ENCODE results near the gene JSRP1. TPM values are rescaled to one million over a fixed set of nuclear protein-coding genes. Genes with fewer than 3 reads are reported as not detected.
A peak's percentile ranks its signal among the peaks of the same experiment; 100 is the strongest.

The JSRP1 gene
- total and polyA plus RNA-seq, 7 donors: 107 to 271 (median 137) TPM

DNA sequence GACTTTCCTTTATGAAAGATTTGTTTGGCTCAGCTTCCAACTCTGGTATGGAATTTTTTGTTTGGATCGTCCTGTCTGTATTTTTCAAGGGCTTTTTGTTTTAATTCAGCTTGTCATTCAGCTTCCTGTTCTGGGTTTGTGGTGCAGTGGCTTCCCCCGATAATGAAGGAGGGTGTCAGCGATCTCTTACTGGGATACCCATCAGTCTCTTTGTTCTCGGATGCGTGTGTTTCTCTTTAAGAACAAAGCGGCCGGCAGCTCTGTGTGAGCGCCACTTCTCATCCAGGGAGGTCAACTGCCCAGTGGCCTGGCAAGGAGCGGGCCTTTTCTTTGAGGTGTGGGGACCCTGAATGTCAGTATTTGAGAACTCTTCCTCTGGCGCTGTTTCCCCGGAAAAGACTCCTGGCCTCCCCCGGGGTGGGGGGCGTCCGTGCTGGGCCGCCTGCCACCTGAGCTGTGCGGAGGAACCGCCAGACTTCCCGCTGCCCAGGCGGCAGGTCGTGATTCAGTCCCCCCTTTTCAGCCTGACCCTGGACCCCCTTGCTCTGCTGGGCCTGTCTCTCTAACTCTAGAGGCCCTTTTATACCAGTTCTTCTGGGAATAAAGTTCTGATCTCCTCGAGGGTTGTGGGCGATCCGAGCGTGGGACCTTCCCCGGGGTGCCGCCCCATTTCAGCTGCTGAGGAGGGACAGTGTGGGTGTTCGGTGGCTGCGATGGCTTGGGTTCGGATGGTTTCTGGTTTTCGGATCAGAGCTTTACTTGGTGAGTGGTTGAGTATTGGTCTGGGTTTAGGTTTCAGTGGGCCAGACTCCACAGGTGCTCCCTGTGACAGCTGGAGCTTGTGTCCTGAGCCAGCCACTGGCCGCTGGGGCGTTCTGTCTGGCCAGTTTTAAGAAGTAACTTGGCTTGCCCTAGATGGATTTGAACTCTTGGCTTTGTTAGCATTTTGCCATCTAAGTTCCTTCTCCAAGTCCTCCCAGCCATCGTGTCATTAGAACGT, 16.1 kb downstream of the JSRP1 start:
- intact Hi-C loops (cut with DNase I): loop anchor here (2.0 to 10.0 kb wide), 6 partner anchors 15 to 152 kb away; partner anchors contain the start of genes AP3D1 (in 1 of the 2), LSM7 (in 1 of the 2) and SPPL2B (in 1 of the 2)
- Histone ChIP-seq H3K27ac (peak overlapping the region; percentile 81), H3K4me3 (peak overlapping the region; percentile 66), H3K36me3 (ENCODE audit: insufficient read depth in 1 of 2, low read depth in 1 of 2) (peaks cover 5 to 20% of the 10 kb centered on the region in 2 donors), H3K27me3 (ENCODE audit: insufficient read depth in 3 of 3, low read length in 2 of 3) (no peaks in the 10 kb centered on the region), H3K4me1 (peaks cover 65% of the 10 kb centered on the region), H3K9me3 (no peaks in the 10 kb centered on the region)
- no peak for DNase-seq
- peak in 3 of 4 donors; percentile 19 to 47 (median 29) for ATAC-seq
- TF ChIP-seq, protein P1, sequence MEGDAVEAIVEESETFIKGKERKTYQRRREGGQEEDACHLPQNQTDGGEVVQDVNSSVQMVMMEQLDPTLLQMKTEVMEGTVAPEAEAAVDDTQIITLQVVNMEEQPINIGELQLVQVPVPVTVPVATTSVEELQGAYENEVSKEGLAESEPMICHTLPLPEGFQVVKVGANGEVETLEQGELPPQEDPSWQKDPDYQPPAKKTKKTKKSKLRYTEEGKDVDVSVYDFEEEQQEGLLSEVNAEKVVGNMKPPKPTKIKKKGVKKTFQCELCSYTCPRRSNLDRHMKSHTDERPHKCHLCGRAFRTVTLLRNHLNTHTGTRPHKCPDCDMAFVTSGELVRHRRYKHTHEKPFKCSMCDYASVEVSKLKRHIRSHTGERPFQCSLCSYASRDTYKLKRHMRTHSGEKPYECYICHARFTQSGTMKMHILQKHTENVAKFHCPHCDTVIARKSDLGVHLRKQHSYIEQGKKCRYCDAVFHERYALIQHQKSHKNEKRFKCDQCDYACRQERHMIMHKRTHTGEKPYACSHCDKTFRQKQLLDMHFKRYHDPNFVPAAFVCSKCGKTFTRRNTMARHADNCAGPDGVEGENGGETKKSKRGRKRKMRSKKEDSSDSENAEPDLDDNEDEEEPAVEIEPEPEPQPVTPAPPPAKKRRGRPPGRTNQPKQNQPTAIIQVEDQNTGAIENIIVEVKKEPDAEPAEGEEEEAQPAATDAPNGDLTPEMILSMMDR (IDR thresholded peaks at IDR 0.05): no peak
- WGBS, 3 donors: 7 to 12% (median 8%) methylated on average over 34 of the region's 34 CpGs

DNA sequence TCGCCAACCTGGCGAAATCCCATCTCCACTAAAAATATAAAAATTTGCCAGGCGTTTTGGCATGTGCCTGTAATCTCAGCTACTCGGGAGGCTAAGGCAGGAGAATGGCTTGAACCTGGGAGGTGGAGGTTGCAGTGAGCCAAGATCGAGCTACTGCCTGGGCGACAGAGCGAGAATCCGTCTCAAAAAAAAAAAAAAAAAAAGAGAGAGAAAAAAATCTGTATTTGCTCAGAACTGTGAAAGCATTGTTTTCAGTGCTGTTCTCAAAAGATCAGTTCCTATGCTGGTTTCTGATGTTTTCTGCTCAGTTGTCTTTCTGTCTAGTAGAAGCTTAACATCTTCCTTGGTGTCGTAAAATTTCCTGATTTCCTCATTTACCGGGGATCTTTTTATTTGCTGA, 17.0 kb downstream of the JSRP1 start:
- TF ChIP-seq, protein P1 (IDR thresholded peaks at IDR 0.05): no peak
- peaks cover 70% of the 10 kb centered on the region for H3K4me1 ChIP-seq
- H3K4me3 ChIP-seq: peak overlapping the region; percentile 97
- H3K9me3 ChIP-seq: no peaks in the 10 kb centered on the region
- ATAC-seq (no peak), DNase-seq (no peak)
- peaks cover under 1 to 11% of the 10 kb centered on the region in 2 donors for H3K36me3 ChIP-seq (ENCODE audit: insufficient read depth in 1 of 2, low read depth in 1 of 2)
- WGBS, 3 donors: 51 to 62% (median 55%) methylated on average over 10 of the region's 10 CpGs
- no peaks in the 10 kb centered on the region for H3K27me3 ChIP-seq (ENCODE audit: insufficient read depth in 3 of 3, low read length in 2 of 3)
- peak overlapping the region; percentile 81 for H3K27ac ChIP-seq
- intact Hi-C loops (cut with DNase I): loop anchor here (5.0 to 10.0 kb wide), 5 partner anchors 76 to 153 kb away; partner anchors contain the start of genes AP3D1 (in 1 of the 2), LSM7 (in 1 of the 2) and SPPL2B (in 1 of the 2)

DNA sequence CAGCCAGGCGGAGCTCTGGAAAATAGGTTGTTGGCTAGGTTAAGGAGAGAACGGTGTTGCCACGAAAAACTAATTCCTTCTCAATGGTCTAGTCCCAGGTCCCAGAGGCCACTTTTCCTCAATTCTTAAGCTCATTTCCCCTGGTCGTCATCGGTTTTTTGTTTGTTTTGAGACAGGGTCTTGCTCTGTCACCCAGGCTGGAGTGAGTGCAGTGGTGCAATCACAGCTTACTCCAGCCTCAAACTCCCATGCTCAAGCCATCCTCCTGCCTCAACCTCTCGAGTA, 18.4 kb downstream of the JSRP1 start:
- TF ChIP-seq, protein P1 (IDR thresholded peaks at IDR 0.05): no peak
- no peaks in the 10 kb centered on the region for H3K9me3 ChIP-seq
- H3K27ac ChIP-seq: peak overlapping the region; percentile 91
- peaks cover 0 to 12% of the 10 kb centered on the region in 2 donors for H3K36me3 ChIP-seq (ENCODE audit: insufficient read depth in 1 of 2, low read depth in 1 of 2)
- peaks cover 59% of the 10 kb centered on the region for H3K4me1 ChIP-seq
- 55 to 58% (median 56%) methylated on average over 6 of the region's 6 CpGs for WGBS, 3 donors
- intact Hi-C loops (cut with DNase I): loop anchor here (2.0 to 10.0 kb wide), 6 partner anchors 35 to 154 kb away; partner anchors contain the start of genes AP3D1 (in 1 of the 2), LSM7 (in 1 of the 2) and SPPL2B (in 1 of the 2)
- H3K4me3 ChIP-seq: peak overlapping the region; percentile 97
- DNase-seq (no peak), ATAC-seq (no peak)
- H3K27me3 ChIP-seq (ENCODE audit: insufficient read depth in 3 of 3, low read length in 2 of 3): no peaks in the 10 kb centered on the region

DNA sequence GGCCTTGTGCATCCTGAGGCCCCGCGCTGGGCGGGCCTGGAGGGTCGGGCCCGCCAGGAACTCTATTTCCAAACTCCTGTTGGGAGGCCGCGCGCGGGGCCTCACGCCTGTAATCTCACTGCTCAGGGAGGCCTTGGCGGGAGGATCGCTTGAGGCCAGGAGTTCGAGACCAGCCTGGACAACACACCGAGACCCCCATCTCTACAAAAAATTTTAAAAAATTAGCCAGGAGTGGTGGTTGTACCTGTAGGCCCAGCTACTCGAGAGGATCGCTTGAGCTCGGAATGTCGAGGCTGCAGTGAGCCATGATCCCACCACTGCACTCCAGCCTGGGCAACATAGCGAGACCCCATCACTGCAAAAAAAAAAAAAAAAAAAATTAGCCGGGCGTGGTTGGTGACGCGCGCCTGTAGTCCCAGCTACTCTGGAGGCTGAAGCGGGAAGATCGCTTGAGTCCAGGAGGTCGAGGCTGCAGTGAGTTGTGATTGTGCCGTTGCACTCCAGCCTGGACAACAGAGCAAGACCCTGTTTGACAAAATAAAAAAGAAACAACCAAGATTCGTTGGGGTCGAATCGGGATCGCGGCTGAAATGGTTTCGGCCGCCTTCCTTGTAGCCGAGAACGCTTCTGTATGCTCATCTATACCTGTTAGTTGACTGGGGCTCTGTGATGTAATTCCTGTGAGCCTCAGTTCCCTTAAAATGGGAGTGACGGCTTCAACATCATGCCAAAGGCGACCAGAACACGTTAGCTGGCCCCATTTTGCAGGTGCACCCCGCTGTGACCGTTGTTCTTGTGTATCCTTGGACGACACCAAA, 19.0 kb downstream of the JSRP1 start:
- peak overlapping the region; percentile 91 for H3K27ac ChIP-seq
- ATAC-seq (no peak), DNase-seq (no peak)
- peak overlapping the region; percentile 97 for H3K4me3 ChIP-seq
- H3K27me3 ChIP-seq (ENCODE audit: insufficient read depth in 3 of 3, low read length in 2 of 3): no peaks in the 10 kb centered on the region
- peaks cover 0 to 18% of the 10 kb centered on the region in 2 donors for H3K36me3 ChIP-seq (ENCODE audit: insufficient read depth in 1 of 2, low read depth in 1 of 2)
- H3K9me3 ChIP-seq: no peaks in the 10 kb centered on the region
- H3K4me1 ChIP-seq: peaks cover 55% of the 10 kb centered on the region
- 33 to 38% (median 34%) methylated on average over 37 to 43 of the region's 43 CpGs for WGBS, 3 donors
- intact Hi-C loops (cut with DNase I): loop anchor here (2.0 to 10.0 kb wide), 6 partner anchors 36 to 155 kb away; partner anchors contain the start of genes AP3D1 (in 1 of the 2), LSM7 (in 1 of the 2) and SPPL2B (in 1 of the 2)
- TF ChIP-seq, protein P1 (IDR thresholded peaks at IDR 0.05): no peak
